Pancreas (tissue), 10 donors: ENCODE results near the gene DSCAML1. TPM values are rescaled to one million over a fixed set of nuclear protein-coding genes. Genes with fewer than 3 reads are reported as not detected.

Experiments used
- ATAC-seq, 4 donors: fragments of 200-7000 bp; cut with Tn5 transposase; one replicate each; pipeline versions ENCODE4 v1.8.0 to v1.9.1; 2020; ENCODE audit warnings: mild to moderate bottlenecking in 4 of 4, moderate library complexity in 4 of 4
- DNase-seq, 6 donors: peaks; one replicate each; pipeline ENCODE4 v3.0.0-alpha.2; 2020
- FAIRE-seq: peaks from 2 replicates; lab custom pipeline; 2012; peaks lifted over from hg19 to GRCh38; lab: Jason Lieb, UNC
- H3K27ac ChIP-seq, 4 donors: fragments of 200-600 bp; sonication (generic); 1 replicate in 3 of 4; 2 replicates in 1 of 4; pipeline versions ENCODE4 v1.5.0 to v1.8.0; 2020
- H3K27me3 ChIP-seq, 4 donors: fragments of 200-600 bp; one replicate each; pipeline ENCODE4 v1.8.0; 2021
- H3K36me3 ChIP-seq, 3 donors: fragments of 200-600 bp; sonication (generic) in 1 of 3; one replicate each; pipeline versions ENCODE4 v1.5.0 to v1.8.0; 2020 to 2021
- H3K4me1 ChIP-seq, 3 donors: fragments of 200-600 bp; one replicate each; pipeline ENCODE4 v1.8.0; 2021
- H3K4me3 ChIP-seq, 4 donors: fragments of 200-600 bp; sonication (generic) in 2 of 4; one replicate each; pipeline versions ENCODE4 v1.5.0 to v1.8.0; 2020 to 2021
- H3K9me3 ChIP-seq, 4 donors: fragments of 200-600 bp; one replicate each; pipeline ENCODE4 v1.8.0; 2021
- WGBS, 2 donors: extraction: QIAGEN DNeasy Blood & Tissue Kit; methylation state at CpG; one replicate each; pipeline ENCODE4 v1.1.7; 2013; 5-methylcytosine and 5-hydroxymethylcytosine counted together
- intact Hi-C, 3 donors: fragments of 100-400 bp; cut with DNase I; formaldehyde crosslinking; loops; one replicate each; pipeline versions ENCODE4 v1.11.1 to v1.14.2; 2022
- polyA plus RNA-seq, 2 donors: library from polyadenylated mRNA; stranded (reverse); fragments of 200-250 nt; gene quantifications; one replicate each; pipeline ENCODE4 v1.2.3, GENCODE V29; 2013
- total RNA-seq, 6 donors: library from RNA; stranded (reverse); fragmentation: NEBNext Ultra II Directional in 4 of 6; extraction: Animal tissue kit (Norgen Biotek cat#: 25700) in 4 of 6; gene quantifications; one replicate each; pipeline versions ENCODE4 v1.2.1 to v1.2.4, GENCODE V29; 2021 to 2023
- TF ChIP-seq, protein P1 (sequence below), 4 donors: fragments of 200-600 bp; sonication (generic) in 3 of 4; IDR thresholded peaks; one replicate each; pipeline versions ENCODE4 v1.5.0 to v1.8.0; 2021; ENCODE audit warnings: antibody characterized with exemption in 4 of 4
- donor health status: healthy with polysubstance abuse.
- donor health status: DM: no; HTN: no; CAD: no; lungs with moderate emphysema.
- donor health status: DM: no; HTN: no; CAD: no.
- donor health status: control.
- donor health status: control.
- donor health status: Bipolar disorder and iron deficiency.
- donor health status: DM: yes; HTN: yes; CAD: no.
- donor health status: DM: no; HTN: no; CAD: no.
- donor health status: DM: no; HTN: no; CAD: no.
- donor health status: DM: yes; HTN: yes; CAD: no.

The DSCAML1 gene
- total and polyA plus RNA-seq, 8 donors = 0.69 to 2.7 (median 1.8) TPM

DNA sequence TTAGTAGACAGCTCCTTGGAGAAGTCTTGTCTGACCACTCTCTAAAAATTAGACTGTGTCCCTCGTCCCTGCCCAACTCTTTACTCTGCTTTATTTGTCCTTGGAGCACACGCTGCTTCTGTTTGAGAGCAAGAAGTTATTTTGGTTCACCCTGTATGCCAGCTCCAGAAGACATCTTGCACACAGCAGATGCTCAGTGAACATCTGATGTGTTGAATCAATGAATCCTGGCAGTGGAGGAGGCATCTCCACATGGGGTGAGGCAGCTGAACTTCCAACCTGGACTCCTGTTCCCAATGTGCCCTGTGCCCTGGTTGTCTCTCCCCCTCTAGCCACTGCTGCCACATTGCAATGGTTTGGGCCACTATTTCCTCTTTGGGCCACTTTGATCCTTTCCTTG is 255.8 kb downstream of the DSCAML1 start:
- DNase-seq = no peak
- no peaks in the 10 kb centered on the region for H3K9me3 ChIP-seq
- no peak for ATAC-seq
- no peak for FAIRE-seq
- H3K27ac ChIP-seq = no peak overlapping the region
- TF ChIP-seq, protein P1, sequence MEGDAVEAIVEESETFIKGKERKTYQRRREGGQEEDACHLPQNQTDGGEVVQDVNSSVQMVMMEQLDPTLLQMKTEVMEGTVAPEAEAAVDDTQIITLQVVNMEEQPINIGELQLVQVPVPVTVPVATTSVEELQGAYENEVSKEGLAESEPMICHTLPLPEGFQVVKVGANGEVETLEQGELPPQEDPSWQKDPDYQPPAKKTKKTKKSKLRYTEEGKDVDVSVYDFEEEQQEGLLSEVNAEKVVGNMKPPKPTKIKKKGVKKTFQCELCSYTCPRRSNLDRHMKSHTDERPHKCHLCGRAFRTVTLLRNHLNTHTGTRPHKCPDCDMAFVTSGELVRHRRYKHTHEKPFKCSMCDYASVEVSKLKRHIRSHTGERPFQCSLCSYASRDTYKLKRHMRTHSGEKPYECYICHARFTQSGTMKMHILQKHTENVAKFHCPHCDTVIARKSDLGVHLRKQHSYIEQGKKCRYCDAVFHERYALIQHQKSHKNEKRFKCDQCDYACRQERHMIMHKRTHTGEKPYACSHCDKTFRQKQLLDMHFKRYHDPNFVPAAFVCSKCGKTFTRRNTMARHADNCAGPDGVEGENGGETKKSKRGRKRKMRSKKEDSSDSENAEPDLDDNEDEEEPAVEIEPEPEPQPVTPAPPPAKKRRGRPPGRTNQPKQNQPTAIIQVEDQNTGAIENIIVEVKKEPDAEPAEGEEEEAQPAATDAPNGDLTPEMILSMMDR (IDR thresholded peaks at IDR 0.05) = no peak
- no peaks in the 10 kb centered on the region for H3K27me3 ChIP-seq
- WGBS, 2 donors = 41 to 49% methylated on average over 2 of the region's 2 CpGs
- intact Hi-C loops = no loop called here
- H3K36me3 ChIP-seq = no peaks in the 10 kb centered on the region
- no peaks in the 10 kb centered on the region for H3K4me1 ChIP-seq
- H3K4me3 ChIP-seq = no peak overlapping the region

DNA sequence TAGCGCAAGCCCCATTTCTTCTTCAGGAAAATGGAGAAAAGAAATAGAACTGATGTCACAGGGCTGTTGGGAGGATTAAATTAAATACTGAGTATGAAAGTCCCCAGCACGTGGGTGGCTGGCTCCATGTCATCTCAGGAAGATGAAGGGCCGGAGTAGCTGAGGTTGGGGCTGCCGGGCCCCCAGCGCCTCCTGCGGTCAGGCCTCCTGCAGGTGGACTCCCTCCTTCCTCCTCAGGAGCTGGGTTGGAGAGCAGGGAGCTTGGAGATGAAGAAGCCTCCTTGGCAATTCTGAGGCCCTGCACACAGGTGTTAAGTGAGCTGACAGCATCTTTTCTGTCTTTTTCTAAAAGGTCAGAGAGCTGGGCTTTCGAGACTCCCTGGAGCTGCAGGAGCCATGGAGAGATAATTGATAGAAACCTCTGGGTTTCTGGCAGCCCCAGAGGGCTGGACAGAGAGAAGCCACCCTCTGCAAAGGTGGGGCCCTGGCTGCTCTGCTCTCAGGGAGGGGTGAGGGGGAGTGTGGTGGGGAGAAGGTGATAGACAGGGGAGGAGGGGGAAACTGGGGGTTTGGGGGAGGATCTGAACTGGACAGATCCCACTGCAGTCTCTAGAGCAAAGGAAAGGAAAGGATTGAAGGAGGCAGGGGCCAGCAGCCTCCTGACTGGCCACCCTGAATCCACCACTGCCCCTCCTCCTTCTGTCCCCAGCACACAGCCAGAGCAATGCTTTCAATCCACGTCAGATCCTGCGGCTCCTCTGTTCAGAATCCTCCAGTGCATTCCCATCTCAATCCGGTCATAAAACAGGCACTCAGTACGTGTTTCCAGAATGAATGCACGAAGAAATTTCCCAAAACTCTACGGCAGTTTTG is 258.5 kb downstream of the DSCAML1 start:
- no peak for ATAC-seq
- no peaks in the 10 kb centered on the region for H3K4me1 ChIP-seq
- no peaks in the 10 kb centered on the region for H3K36me3 ChIP-seq
- intact Hi-C loops = no loop called here
- WGBS, 2 donors = 68 to 69% methylated on average over 13 of the region's 13 CpGs
- H3K4me3 ChIP-seq = no peak overlapping the region
- TF ChIP-seq, protein P1 (IDR thresholded peaks at IDR 0.05) = no peak
- no peaks in the 10 kb centered on the region for H3K9me3 ChIP-seq
- peak in 1 of 6 donors; percentile 13 for DNase-seq
- no peak for FAIRE-seq
- no peaks in the 10 kb centered on the region for H3K27me3 ChIP-seq
- H3K27ac ChIP-seq = no peak overlapping the region

DNA sequence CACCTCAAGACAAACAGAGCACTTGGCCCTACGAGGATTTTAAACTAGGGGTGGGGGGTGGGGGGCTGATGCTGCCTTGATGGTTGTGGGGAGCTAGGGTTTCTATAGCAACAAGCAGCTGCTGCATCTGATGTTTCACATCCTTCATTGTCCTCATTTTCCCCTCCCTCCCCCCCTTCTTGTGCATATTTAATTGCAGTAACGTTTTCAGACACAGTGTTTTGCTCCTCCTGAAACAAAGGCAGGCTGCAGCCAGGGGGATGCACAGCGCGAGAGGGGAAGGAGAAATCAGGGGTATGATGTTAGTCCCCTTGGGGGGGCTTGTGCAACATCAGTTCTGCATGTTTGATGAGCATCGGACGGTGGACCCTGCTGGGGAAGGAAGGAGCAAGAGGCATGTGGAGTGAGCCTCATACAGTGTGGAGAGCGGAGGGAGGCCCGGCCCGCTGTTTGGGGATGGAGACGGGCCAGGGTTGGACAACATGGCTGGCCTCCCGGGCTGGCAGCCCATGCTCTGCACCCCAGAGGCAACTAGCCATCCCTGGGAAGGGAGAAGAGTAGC is 261.1 kb downstream of the DSCAML1 start:
- peak in 1 of 6 donors; percentile 19 for DNase-seq

DNA sequence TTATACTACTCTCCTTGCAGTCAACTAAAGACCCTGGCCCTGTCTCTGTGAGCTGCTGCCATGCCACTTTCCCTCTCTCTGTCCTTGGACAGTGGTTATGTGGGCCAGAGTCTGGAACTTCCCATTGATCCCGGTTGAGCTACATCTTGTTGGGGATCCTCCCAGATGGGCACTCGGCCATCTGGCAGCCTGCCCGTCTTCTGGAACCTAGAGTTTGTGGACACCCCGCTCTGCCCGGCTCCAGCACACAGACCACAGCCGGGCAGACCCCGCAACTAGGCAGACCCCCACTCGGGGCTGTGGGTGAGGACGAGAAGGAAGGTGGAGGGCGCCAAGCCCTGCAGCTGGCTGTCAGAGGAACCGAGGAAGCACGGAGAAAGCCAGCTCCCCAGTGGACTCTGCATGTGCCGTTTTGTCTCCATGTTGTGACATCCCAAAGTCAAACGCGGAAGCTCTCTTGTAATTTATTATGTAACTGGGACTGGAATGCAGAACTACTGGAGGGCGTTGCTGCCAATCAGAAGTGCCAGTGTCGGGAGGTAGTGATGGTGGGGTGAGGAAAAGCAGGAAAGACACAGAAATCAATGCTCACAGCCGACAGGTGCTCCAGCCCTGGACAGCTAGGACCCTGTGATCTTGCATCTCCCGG is 261.7 kb downstream of the DSCAML1 start:
- WGBS, 2 donors = 17% methylated on average over 19 of the region's 19 CpGs
- ATAC-seq (peak; percentile 40 to 80 (median 70)), DNase-seq (peak in 5 of 6 donors; percentile 29 to 72 (median 57)), FAIRE-seq (no peak)
- H3K4me1 ChIP-seq = no peaks in the 10 kb centered on the region
- TF ChIP-seq, protein P1 (IDR thresholded peaks at IDR 0.05) = no peak
- peak overlapping the region in 2 of 4 donors; percentile 10 to 46 for H3K27ac ChIP-seq
- no peak overlapping the region for H3K4me3 ChIP-seq
- no peaks in the 10 kb centered on the region for H3K27me3 ChIP-seq
- no peaks in the 10 kb centered on the region for H3K9me3 ChIP-seq
- no peaks in the 10 kb centered on the region for H3K36me3 ChIP-seq
- intact Hi-C loops = no loop called here

More for the DNA sequence above, 261.1 kb downstream of the DSCAML1 start:
- Histone ChIP-seq H3K27ac (no peak overlapping the region), H3K36me3 (no peaks in the 10 kb centered on the region), H3K9me3 (no peaks in the 10 kb centered on the region), H3K27me3 (no peaks in the 10 kb centered on the region), H3K4me3 (no peak overlapping the region), H3K4me1 (no peaks in the 10 kb centered on the region)
- WGBS, 2 donors = 48 to 63% methylated on average over 10 to 11 of the region's 11 CpGs
- FAIRE-seq = no peak
- no peak for ATAC-seq
- intact Hi-C loops = no loop called here
- TF ChIP-seq, protein P1 (IDR thresholded peaks at IDR 0.05) = no peak
